ENCODE measurements around the gene FMNL2. TPM values are rescaled to one million over a fixed set of nuclear protein-coding genes. Genes with fewer than 3 reads are reported as not detected.

The FMNL2 gene
- total RNA-seq, 4 donors from 2014 or later, result 50.5 to 96.7 (median 79.6) TPM

DNA sequence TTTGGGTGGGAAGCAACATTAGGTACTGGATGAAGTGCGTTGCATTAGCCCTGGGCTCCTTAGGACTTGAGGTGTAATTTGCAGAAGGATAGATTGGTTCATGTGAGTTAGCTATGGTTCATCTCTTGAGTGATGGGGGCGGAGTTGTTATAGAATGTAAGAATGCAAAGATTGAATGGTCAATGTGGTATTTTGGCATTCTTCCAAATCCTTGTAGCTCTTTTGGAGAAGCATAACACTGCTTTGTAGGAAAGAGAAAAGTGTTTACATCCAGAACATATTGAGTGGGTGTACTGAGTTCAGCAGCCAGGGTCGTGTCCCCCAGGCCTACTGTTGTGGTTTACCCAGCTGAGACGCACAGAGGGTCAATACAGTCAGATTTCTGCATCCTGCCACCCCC, 173.5 kb downstream of the FMNL2 start:
- no peak for TF ChIP-seq CTCF (IDR thresholded peaks at IDR 0.05; ENCODE audit: low read depth)

GRCh38 chr2:152509772-152510491, 175.0 kb downstream of the FMNL2 start:
- no peak for TF ChIP-seq CTCF (IDR thresholded peaks at IDR 0.05; ENCODE audit: low read depth)

DNA sequence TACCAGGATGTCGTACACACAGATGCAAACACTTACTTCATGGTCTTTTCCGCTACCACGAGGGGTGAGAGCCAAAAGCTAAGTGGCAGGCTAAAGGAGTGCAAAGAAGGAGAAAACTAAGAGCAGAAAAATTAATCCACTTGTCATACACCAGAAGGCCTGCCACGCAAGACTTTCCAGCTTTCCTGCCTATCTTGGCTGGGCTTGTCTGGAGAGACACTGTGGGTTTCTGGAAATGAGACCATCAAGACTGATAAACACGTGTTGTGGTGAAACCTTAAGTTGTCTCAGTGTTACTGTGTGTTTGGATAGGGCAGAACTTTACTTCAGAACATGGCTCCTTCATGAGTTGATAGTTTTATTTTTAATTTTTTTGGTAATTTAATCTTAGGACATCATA, 175.6 kb downstream of the FMNL2 start:
- TF ChIP-seq CTCF (IDR thresholded peaks at IDR 0.05; ENCODE audit: low read depth), result no peak

DNA sequence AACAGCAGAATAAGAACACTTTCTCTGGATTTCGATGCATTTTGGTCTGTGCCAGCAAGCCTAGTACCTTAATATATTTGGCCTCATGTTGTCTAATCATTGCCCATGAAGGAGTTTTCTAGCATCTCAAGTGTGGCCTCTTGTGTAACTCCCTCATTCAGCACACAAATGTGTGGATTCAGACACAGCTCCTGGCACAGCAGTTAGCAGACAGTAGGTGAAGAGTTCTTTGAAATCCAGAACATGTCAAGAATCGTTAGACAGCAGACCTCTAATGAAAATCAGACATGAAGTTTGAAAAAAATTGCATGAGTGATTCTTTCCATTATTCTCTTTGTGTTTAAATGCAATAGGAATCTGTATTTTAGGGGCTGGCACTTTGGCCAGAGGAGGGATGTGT, 177.0 kb downstream of the FMNL2 start:
- no peak for TF ChIP-seq CTCF (IDR thresholded peaks at IDR 0.05; ENCODE audit: low read depth)

GRCh38 chr2:152513029-152513428, 178.1 kb downstream of the FMNL2 start:
- TF ChIP-seq CTCF (IDR thresholded peaks at IDR 0.05; ENCODE audit: low read depth), result no peak

GRCh38 chr2:152513681-152514080, 178.7 kb downstream of the FMNL2 start:
- TF ChIP-seq CTCF (IDR thresholded peaks at IDR 0.05; ENCODE audit: low read depth), result no peak

- TF ChIP-seq CTCF (IDR thresholded peaks at IDR 0.05; ENCODE audit: low read depth), result no peak
These were observed 183.1 kb downstream of the FMNL2 start for GRCh38 chr2:152518034-152518433.
